Measurements from ENCODE around the gene TMEM183A. TPM values are rescaled to one million over a fixed set of nuclear protein-coding genes. Genes with fewer than 3 reads are reported as not detected.
A peak's percentile ranks its signal among the peaks of the same experiment; 100 is the strongest.

Gene TMEM183A
- total and polyA plus RNA-seq, 9 of the 15 experiments (the other 6 are each of a cell fraction or from before 2014, with no cell fraction given) = 23.4 to 190 (median 124) TPM

DNA sequence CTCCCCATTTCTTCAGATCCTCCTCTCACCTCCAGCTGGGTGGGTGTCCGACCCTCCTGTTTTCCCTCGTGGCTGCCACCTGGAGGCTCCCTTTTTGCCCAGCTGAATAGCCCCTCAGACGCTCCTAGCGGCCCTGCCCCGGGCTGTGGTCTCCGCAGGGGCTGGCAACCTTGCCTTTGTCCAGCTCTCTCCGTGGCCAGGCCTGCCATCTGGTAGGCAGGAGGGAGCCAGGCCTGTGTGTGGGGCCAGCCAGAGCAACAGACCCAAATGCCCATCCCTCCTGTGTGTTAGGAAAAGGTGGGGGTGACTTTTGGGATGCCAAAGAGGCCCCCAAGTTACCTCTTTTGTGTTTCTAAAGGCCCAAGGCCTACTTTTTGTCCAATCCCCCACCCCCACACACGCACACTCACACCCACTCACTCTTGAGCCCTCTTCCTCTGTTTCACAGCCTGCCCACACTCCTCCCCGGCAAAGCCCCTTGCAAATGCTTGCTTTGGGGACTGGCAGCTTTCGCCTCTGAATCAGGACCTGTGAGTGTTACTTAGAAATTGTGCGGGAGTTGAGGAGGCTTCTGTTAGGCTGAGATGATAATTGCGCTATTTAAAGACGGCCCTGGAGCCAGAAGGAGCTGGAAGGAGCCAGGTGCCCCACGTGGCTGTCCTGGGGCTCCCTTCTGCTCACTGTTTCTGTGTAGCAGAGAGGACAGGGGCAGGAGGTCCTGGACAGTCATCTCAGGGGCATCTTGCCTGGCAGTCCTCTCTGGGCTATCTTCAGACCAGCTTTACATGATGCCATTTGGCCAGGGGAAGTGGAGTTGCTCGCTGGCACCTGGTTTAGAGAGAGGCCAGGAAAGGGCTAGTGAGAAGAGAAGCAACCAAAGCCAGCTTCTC lies 28.2 kb downstream of the TMEM183A start:
- no peak for FAIRE-seq
- peaks cover 52% of the 10 kb centered on the region for H4K20me1 ChIP-seq (replicated peaks; ENCODE audit: control insufficient read depth, insufficient read depth, low read length)
- intact Hi-C loops (cut with micrococcal nuclease) (loop anchor here (5.0 to 10.0 kb wide), 2 partner anchors 82 to 299 kb away; no protein-coding TSS in a partner anchor), in situ Hi-C loops (cut with MboI) (no loop called here)
- TF ChIP-seq ZNF79 (CRISPR knock-in tag; IDR thresholded peaks at IDR 0.05; ENCODE audit: low read depth) (no peak), EGR1 (conservative IDR thresholded peaks at IDR 0.05) (0 out of 2 replicates have a peak, but pooled peaks have one; percentile 47)
- TF ChIP-seq, protein P1, sequence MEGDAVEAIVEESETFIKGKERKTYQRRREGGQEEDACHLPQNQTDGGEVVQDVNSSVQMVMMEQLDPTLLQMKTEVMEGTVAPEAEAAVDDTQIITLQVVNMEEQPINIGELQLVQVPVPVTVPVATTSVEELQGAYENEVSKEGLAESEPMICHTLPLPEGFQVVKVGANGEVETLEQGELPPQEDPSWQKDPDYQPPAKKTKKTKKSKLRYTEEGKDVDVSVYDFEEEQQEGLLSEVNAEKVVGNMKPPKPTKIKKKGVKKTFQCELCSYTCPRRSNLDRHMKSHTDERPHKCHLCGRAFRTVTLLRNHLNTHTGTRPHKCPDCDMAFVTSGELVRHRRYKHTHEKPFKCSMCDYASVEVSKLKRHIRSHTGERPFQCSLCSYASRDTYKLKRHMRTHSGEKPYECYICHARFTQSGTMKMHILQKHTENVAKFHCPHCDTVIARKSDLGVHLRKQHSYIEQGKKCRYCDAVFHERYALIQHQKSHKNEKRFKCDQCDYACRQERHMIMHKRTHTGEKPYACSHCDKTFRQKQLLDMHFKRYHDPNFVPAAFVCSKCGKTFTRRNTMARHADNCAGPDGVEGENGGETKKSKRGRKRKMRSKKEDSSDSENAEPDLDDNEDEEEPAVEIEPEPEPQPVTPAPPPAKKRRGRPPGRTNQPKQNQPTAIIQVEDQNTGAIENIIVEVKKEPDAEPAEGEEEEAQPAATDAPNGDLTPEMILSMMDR (IDR thresholded peaks at IDR 0.05 in 2 of 3, conservative IDR thresholded peaks at IDR 0.05 in 1 of 3; ENCODE audit: insufficient read depth in 2 of 3, low read depth in 1 of 3, low read length in 3 of 3) = 0 out of 6 replicates have a peak, but pooled peaks of 1 of the 3 experiments have one; percentile 11
- no peaks in the 10 kb centered on the region for H3K79me2 ChIP-seq (ENCODE audit: control insufficient read depth, insufficient read depth, low read length)
- no peaks in the 10 kb centered on the region for H3K9me3 ChIP-seq (replicated peaks; ENCODE audit: control insufficient read depth, insufficient read depth, low read depth, low read length)
- H3K9ac ChIP-seq (ENCODE audit: insufficient read depth in 1 of 2, low read depth in 2 of 2, low read length in 2 of 2) = no peak overlapping the region
- no peak for ATAC-seq
- 13% methylated on average over 15 of the region's 15 CpGs for WGBS (ENCODE audit: insufficient coverage, low coverage, missing lambda C conversion rate)
- CTCF ChIA-PET (ENCODE audit: low intra/inter-chr PET ratio) = no interaction called here
- no peak overlapping the region for H3K27ac ChIP-seq (ENCODE audit: extremely low read depth, low read depth, low read length)
- H3K9me1 ChIP-seq (ENCODE audit: control insufficient read depth, insufficient read depth, low read length) = no peaks in the 10 kb centered on the region
- no TSS peak for BruUV-seq (replicated peaks)
- DNase-seq (ENCODE audit: extremely low read depth in 1 of 4, low spot score in 3 of 4) = no peak
- H3K4me1 ChIP-seq (replicated peaks in 1 of 2; ENCODE audit: control insufficient read depth in 2 of 2, insufficient read depth in 2 of 2, low read length in 2 of 2) = no peaks in the 10 kb centered on the region; a peak in 2 of 5 replicates
- no peak overlapping the region for H2AFZ ChIP-seq (ENCODE audit: low read depth, low read length)
- H3K4me2 ChIP-seq (ENCODE audit: insufficient read depth, low read length) = no peak overlapping the region
- POLR2A ChIA-PET = interaction anchor here (0.6 to 2.6 kb wide), 11 partner anchors 7 to 271 kb away, joined by 3 to 13 read pairs (median 3); partner anchors contain the start of gene PPFIA4
- H3K4me3 ChIP-seq = no peak overlapping the region
- H3K27me3 ChIP-seq (ENCODE audit: control insufficient read depth in 2 of 2, insufficient read depth in 2 of 2, low read length in 2 of 2) = peaks cover 23 to 35% of the 10 kb centered on the region in 2 experiments; a peak in 4 of 5 replicates
- no peaks in the 10 kb centered on the region; the same call in 2 of the 3 replicates for H3K36me3 ChIP-seq (ENCODE audit: control insufficient read depth, insufficient read depth, low read length)
